ENCODE measurements around the gene MARCKS. TPM values are rescaled to one million over a fixed set of nuclear protein-coding genes. Genes with fewer than 3 reads are reported as not detected.

The MARCKS gene
- total RNA-seq, 2 experiments from 2014 or later, result 0.47 to 0.83 TPM

DNA sequence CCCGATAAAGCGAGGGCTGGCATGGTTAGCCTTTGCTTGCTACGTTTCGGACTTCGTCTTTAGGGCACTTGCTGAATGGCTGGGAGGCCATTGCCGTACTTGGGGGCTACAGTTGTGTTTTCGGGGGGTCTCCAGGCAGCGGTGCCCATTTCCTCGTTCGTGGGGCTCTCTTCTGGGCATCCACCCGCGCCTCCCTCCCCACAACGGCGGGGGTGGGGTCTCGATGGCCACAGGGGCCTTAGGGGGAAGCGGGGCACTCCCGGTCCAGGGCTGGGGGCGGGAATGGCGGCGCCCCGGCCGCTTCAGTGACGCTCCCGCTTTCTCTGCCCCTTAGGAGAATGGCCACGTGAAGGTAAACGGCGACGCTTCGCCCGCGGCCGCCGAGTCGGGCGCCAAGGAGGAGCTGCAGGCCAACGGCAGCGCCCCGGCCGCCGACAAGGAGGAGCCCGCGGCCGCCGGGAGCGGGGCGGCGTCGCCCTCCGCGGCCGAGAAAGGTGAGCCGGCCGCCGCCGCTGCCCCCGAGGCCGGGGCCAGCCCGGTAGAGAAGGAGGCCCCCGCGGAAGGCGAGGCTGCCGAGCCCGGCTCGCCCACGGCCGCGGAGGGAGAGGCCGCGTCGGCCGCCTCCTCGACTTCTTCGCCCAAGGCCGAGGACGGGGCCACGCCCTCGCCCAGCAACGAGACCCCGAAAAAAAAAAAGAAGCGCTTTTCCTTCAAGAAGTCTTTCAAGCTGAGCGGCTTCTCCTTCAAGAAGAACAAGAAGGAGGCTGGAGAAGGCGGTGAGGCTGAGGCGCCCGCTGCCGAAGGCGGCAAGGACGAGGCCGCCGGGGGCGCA is 2.4 kb downstream of the MARCKS start:
- H3K4me3 Mint-ChIP-seq, result peak overlapping the region; percentile 45
- intact Hi-C loops (cut with micrococcal nuclease), result loop anchor here (2.0 to 5.0 kb wide), 2 partner anchors 227 to 553 kb away; no protein-coding TSS in a partner anchor
- ChIA-PET CTCF (interaction anchor here (0.6 to 2.3 kb wide), 31 partner anchors 8 to 1680 kb away, joined by 3 to 18 read pairs (median 4); no protein-coding TSS in a partner anchor), POLR2A (interaction anchor here (1.2 to 1.5 kb wide), 2 partner anchors 55 to 1671 kb away, joined by 3 to 4 read pairs; no protein-coding TSS in a partner anchor)
- DNase-seq, result no peak
- no peaks in the 10 kb centered on the region for H3K36me3 Mint-ChIP-seq (ENCODE audit: low read depth)
- no peak overlapping the region for H3K27ac Mint-ChIP-seq
- no peaks in the 10 kb centered on the region for H3K9me3 Mint-ChIP-seq
- no peak for ATAC-seq
- H3K27me3 Mint-ChIP-seq, result peaks cover 31% of the 10 kb centered on the region
- H3K4me1 Mint-ChIP-seq (ENCODE audit: low read depth), result peaks cover 14% of the 10 kb centered on the region
- TF ChIP-seq, protein P1, sequence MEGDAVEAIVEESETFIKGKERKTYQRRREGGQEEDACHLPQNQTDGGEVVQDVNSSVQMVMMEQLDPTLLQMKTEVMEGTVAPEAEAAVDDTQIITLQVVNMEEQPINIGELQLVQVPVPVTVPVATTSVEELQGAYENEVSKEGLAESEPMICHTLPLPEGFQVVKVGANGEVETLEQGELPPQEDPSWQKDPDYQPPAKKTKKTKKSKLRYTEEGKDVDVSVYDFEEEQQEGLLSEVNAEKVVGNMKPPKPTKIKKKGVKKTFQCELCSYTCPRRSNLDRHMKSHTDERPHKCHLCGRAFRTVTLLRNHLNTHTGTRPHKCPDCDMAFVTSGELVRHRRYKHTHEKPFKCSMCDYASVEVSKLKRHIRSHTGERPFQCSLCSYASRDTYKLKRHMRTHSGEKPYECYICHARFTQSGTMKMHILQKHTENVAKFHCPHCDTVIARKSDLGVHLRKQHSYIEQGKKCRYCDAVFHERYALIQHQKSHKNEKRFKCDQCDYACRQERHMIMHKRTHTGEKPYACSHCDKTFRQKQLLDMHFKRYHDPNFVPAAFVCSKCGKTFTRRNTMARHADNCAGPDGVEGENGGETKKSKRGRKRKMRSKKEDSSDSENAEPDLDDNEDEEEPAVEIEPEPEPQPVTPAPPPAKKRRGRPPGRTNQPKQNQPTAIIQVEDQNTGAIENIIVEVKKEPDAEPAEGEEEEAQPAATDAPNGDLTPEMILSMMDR (IDR thresholded peaks at IDR 0.05), result no peak

DNA sequence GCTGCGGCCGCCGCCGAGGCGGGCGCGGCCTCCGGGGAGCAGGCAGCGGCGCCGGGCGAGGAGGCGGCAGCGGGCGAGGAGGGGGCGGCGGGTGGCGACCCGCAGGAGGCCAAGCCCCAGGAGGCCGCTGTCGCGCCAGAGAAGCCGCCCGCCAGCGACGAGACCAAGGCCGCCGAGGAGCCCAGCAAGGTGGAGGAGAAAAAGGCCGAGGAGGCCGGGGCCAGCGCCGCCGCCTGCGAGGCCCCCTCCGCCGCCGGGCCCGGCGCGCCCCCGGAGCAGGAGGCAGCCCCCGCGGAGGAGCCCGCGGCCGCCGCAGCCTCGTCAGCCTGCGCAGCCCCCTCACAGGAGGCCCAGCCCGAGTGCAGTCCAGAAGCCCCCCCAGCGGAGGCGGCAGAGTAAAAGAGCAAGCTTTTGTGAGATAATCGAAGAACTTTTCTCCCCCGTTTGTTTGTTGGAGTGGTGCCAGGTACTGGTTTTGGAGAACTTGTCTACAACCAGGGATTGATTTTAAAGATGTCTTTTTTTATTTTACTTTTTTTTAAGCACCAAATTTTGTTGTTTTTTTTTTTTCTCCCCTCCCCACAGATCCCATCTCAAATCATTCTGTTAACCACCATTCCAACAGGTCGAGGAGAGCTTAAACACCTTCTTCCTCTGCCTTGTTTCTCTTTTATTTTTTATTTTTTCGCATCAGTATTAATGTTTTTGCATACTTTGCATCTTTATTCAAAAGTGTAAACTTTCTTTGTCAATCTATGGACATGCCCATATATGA is 3.2 kb downstream of the MARCKS start:
- Mint-ChIP-seq H3K4me1 (ENCODE audit: low read depth) (peaks cover 14% of the 10 kb centered on the region), H3K36me3 (ENCODE audit: low read depth) (no peaks in the 10 kb centered on the region), H3K27me3 (peaks cover 28% of the 10 kb centered on the region), H3K27ac (no peak overlapping the region), H3K9me3 (no peaks in the 10 kb centered on the region), H3K4me3 (no peak overlapping the region)
- TF ChIP-seq, protein P1 (IDR thresholded peaks at IDR 0.05), result no peak
- intact Hi-C loops (cut with micrococcal nuclease), result no loop called here
- CTCF ChIA-PET, result interaction anchor here (1.9 kb wide), 1 partner anchor 1680 kb away, joined by 10 read pairs; no protein-coding TSS in a partner anchor
- DNase-seq, result no peak
- POLR2A ChIA-PET, result no interaction called here
- no peak for ATAC-seq

DNA sequence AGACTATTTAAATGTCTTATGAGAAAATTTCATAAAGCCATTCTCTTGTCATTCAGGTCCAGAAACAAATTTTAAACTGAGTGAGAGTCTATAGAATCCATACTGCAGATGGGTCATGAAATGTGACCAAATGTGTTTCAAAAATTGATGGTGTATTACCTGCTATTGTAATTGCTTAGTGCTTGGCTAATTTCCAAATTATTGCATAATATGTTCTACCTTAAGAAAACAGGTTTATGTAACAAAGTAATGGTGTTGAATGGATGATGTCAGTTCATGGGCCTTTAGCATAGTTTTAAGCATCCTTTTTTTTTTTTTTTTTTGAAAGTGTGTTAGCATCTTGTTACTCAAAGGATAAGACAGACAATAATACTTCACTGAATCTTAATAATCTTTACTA is 5.0 kb downstream of the MARCKS start:
- H3K27ac Mint-ChIP-seq, result no peak overlapping the region
- H3K4me1 Mint-ChIP-seq (ENCODE audit: low read depth), result peaks cover 14% of the 10 kb centered on the region
- no peaks in the 10 kb centered on the region for H3K36me3 Mint-ChIP-seq (ENCODE audit: low read depth)
- ATAC-seq (no peak), DNase-seq (no peak)
- ChIA-PET POLR2A (no interaction called here), CTCF (no interaction called here)
- intact Hi-C loops (cut with micrococcal nuclease), result no loop called here
- H3K4me3 Mint-ChIP-seq, result no peak overlapping the region
- H3K9me3 Mint-ChIP-seq, result no peaks in the 10 kb centered on the region
- peaks cover 34% of the 10 kb centered on the region for H3K27me3 Mint-ChIP-seq
- TF ChIP-seq, protein P1 (IDR thresholded peaks at IDR 0.05), result no peak

DNA sequence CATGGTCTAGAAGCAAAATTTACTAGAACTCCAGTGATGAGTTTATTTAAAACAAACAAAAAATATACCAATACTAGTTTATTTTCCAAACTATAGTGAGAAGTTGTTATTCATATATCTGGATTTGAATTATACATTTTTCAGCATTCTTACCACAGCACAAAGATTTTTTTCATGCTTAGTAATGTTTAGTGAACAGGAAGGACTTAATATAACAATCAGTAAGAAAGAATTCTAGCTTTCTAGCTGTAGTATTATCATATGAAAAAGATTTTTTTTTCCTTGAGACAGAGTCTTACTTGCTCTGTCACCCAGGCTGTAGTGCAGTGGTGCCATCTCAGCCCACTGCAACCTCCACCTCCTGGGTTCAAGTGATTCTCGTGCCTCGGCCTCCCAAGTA is 13.8 kb downstream of the MARCKS start:
- intact Hi-C loops (cut with micrococcal nuclease), result no loop called here
- H3K27ac Mint-ChIP-seq, result no peak overlapping the region
- POLR2A ChIA-PET, result no interaction called here
- DNase-seq (no peak), ATAC-seq (no peak)
- no peaks in the 10 kb centered on the region for H3K36me3 Mint-ChIP-seq (ENCODE audit: low read depth)
- peaks cover 7% of the 10 kb centered on the region for H3K4me1 Mint-ChIP-seq (ENCODE audit: low read depth)
- H3K27me3 Mint-ChIP-seq, result peaks cover 34% of the 10 kb centered on the region
- no peak overlapping the region for H3K4me3 Mint-ChIP-seq
- no peaks in the 10 kb centered on the region for H3K9me3 Mint-ChIP-seq
- TF ChIP-seq, protein P1 (IDR thresholded peaks at IDR 0.05), result no peak
- CTCF ChIA-PET, result interaction anchor here (1.7 kb wide), 1 partner anchor 12 kb away, joined by 10 read pairs; no protein-coding TSS in a partner anchor

Measured in activated CD8-positive, alpha-beta T cell treated with anti-CD3 and anti-CD28 coated beads for 36 hours (primary cell).